Subcutaneous adipose tissue (tissue), 4 donors: Measurements from ENCODE around the gene UBTF. TPM values are rescaled to one million over a fixed set of nuclear protein-coding genes. Genes with fewer than 3 reads are reported as not detected.

ENCODE experiments used
- CTCF ChIP-seq: fragments of 450-650 bp; IDR thresholded peaks from one replicate; pipeline ENCODE4 v1.5.1; 2016; ENCODE audit warnings: low read depth, mild to moderate bottlenecking, control low read depth, antibody characterized with exemption, moderate library complexity
- total RNA-seq, 4 donors: library from RNA; depleted of rRNA; stranded (reverse); fragments of >200 nt; gene quantifications; one replicate each; pipeline ENCODE4 v1.1.0, GENCODE V29; 2016

The UBTF gene
- total RNA-seq, 4 donors from 2014 or later: 23.5 to 63.5 (median 35.3) TPM

GRCh38 chr17:44241106-44241624 lies 21.7 kb upstream of the UBTF start:
- TF ChIP-seq CTCF: no peak

GRCh38 chr17:44236444-44236991 lies 17.0 kb upstream of the UBTF start:
- TF ChIP-seq CTCF: no peak

GRCh38 chr17:44235583-44235936 lies 16.1 kb upstream of the UBTF start:
- TF ChIP-seq CTCF: no peak

- no peak for TF ChIP-seq CTCF
These were observed 14.1 kb upstream of the UBTF start for GRCh38 chr17:44233582-44233981.

- no peak for TF ChIP-seq CTCF
These were observed 12.6 kb upstream of the UBTF start for GRCh38 chr17:44232061-44232460.

GRCh38 chr17:44230140-44230539 lies 10.7 kb upstream of the UBTF start:
- TF ChIP-seq CTCF: no peak

- TF ChIP-seq CTCF: no peak
These were observed 9.6 kb upstream of the UBTF start for GRCh38 chr17:44229090-44229489.
